ENCODE results near the gene KDM7A.
"Not testable (repeated sequence)": the region's sequence is repeated elsewhere in the genome, so short reads cannot be mapped to it uniquely, and the experiment has no call there.

Gene KDM7A

DNA sequence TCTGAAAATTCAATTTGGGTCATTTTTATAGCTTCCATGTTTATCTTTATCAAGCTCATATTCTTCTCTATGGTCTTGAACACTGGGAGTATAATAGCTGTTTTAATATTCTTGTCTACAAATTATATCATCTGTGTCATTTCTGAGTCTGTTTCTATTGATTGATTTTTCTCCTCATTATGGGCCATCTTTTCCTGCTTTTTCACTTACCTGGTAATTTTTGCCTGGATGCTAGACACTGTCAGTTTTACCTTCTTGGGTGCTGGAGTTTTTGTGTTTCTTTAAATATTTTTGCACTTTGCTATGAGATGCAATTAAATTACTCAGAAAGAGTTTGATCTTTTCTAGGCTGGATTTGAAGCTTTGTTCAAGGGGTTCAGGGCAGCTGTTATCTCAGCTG, 26.8 kb upstream of the KDM7A start:
- Histone ChIP-seq H3K4me3 (replicated peaks; ENCODE audit: low read depth, low read length) (no peak overlapping the region), H3K36me3 (ENCODE audit: control insufficient read depth, insufficient read depth, low read length) (no peaks in the 10 kb centered on the region), H3K27me3 (replicated peaks; ENCODE audit: control insufficient read depth, insufficient read depth, low read length) (peaks cover 2% of the 10 kb centered on the region)
- TF ChIP-seq, protein P1, sequence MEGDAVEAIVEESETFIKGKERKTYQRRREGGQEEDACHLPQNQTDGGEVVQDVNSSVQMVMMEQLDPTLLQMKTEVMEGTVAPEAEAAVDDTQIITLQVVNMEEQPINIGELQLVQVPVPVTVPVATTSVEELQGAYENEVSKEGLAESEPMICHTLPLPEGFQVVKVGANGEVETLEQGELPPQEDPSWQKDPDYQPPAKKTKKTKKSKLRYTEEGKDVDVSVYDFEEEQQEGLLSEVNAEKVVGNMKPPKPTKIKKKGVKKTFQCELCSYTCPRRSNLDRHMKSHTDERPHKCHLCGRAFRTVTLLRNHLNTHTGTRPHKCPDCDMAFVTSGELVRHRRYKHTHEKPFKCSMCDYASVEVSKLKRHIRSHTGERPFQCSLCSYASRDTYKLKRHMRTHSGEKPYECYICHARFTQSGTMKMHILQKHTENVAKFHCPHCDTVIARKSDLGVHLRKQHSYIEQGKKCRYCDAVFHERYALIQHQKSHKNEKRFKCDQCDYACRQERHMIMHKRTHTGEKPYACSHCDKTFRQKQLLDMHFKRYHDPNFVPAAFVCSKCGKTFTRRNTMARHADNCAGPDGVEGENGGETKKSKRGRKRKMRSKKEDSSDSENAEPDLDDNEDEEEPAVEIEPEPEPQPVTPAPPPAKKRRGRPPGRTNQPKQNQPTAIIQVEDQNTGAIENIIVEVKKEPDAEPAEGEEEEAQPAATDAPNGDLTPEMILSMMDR (IDR thresholded peaks at IDR 0.05; ENCODE audit: insufficient read depth, low read length, poor library complexity, severe bottlenecking), result no peak
- no peak for DNase-seq (ENCODE audit: extremely low read depth, insufficient read length)

- H3K4me3 ChIP-seq (replicated peaks; ENCODE audit: low read depth, low read length); H3K36me3 ChIP-seq (ENCODE audit: control insufficient read depth, insufficient read depth, low read length); H3K27me3 ChIP-seq (replicated peaks; ENCODE audit: control insufficient read depth, insufficient read depth, low read length); DNase-seq (ENCODE audit: extremely low read depth, insufficient read length): not testable (repeated sequence)
Measured at GRCh38 chr7:140202942-140203341, 26.2 kb upstream of the KDM7A start.

- TF ChIP-seq, protein P1 (IDR thresholded peaks at IDR 0.05; ENCODE audit: insufficient read depth, low read length, poor library complexity, severe bottlenecking), result no peak
- H3K27me3 ChIP-seq (replicated peaks; ENCODE audit: control insufficient read depth, insufficient read depth, low read length), result peaks cover 2% of the 10 kb centered on the region
- H3K4me3 ChIP-seq (replicated peaks; ENCODE audit: low read depth, low read length), result no peak overlapping the region
- no peak for DNase-seq (ENCODE audit: extremely low read depth, insufficient read length)
- no peaks in the 10 kb centered on the region for H3K36me3 ChIP-seq (ENCODE audit: control insufficient read depth, insufficient read depth, low read length)
Measured at GRCh38 chr7:140201393-140201792, 24.6 kb upstream of the KDM7A start.

- DNase-seq (ENCODE audit: extremely low read depth, insufficient read length), result no peak
- Histone ChIP-seq H3K4me3 (replicated peaks; ENCODE audit: low read depth, low read length) (no peak overlapping the region), H3K36me3 (ENCODE audit: control insufficient read depth, insufficient read depth, low read length) (no peaks in the 10 kb centered on the region)
Measured at GRCh38 chr7:140200061-140200989, 23.5 kb upstream of the KDM7A start.

GRCh38 chr7:140197938-140198337, 21.2 kb upstream of the KDM7A start:
- TF ChIP-seq, protein P1 (IDR thresholded peaks at IDR 0.05; ENCODE audit: insufficient read depth, low read length, poor library complexity, severe bottlenecking), result no peak
- DNase-seq (ENCODE audit: extremely low read depth, insufficient read length), result no peak
- no peaks in the 10 kb centered on the region; the same call in none of the 2 replicates for H3K27me3 ChIP-seq (replicated peaks; ENCODE audit: control insufficient read depth, insufficient read depth, low read length)
- no peaks in the 10 kb centered on the region for H3K36me3 ChIP-seq (ENCODE audit: control insufficient read depth, insufficient read depth, low read length)
- H3K4me3 ChIP-seq (replicated peaks; ENCODE audit: low read depth, low read length), result no peak overlapping the region

More at GRCh38 chr7:140200061-140200989, 23.5 kb upstream of the KDM7A start:
- H3K27me3 ChIP-seq (replicated peaks; ENCODE audit: control insufficient read depth, insufficient read depth, low read length), result peaks cover 2% of the 10 kb centered on the region
- TF ChIP-seq, protein P1 (IDR thresholded peaks at IDR 0.05; ENCODE audit: insufficient read depth, low read length, poor library complexity, severe bottlenecking), result no peak

GRCh38 chr7:140197218-140197890, 20.6 kb upstream of the KDM7A start:
- no peak overlapping the region for H3K4me3 ChIP-seq (replicated peaks; ENCODE audit: low read depth, low read length)
- H3K27me3 ChIP-seq (replicated peaks; ENCODE audit: control insufficient read depth, insufficient read depth, low read length), result no peaks in the 10 kb centered on the region; the same call in none of the 2 replicates
- H3K36me3 ChIP-seq (ENCODE audit: control insufficient read depth, insufficient read depth, low read length), result no peaks in the 10 kb centered on the region
- TF ChIP-seq, protein P1 (IDR thresholded peaks at IDR 0.05; ENCODE audit: insufficient read depth, low read length, poor library complexity, severe bottlenecking), result no peak
- no peak for DNase-seq (ENCODE audit: extremely low read depth, insufficient read length)

Measured in GM06990 (cell line).